ENCODE results near the gene HHIPL2. TPM values are rescaled to one million over a fixed set of nuclear protein-coding genes. Genes with fewer than 3 reads are reported as not detected.

Gene HHIPL2
- 1 to 10 TPM; 1.6 to 1.7 (median 1.7) TPM for total RNA-seq

GRCh38 chr1:222547944-222548671, at the start of gene HHIPL2:
TSS of gene HHIPL2 (minus strand) at chr1:222548104. CDS start at chr1:222548044, 60 bp downstream.
- no peak for DNase-seq
- H3K36me3 Mint-ChIP-seq (ENCODE audit: insufficient read depth): peaks cover 1% of the 10 kb centered on the region
- H3K4me3 Mint-ChIP-seq: no peak within 1 kb of the TSS
- ATAC-seq: no peak
- peaks cover 13% of the 10 kb centered on the region for H3K27me3 Mint-ChIP-seq (ENCODE audit: low read depth)
- H3K4me1 Mint-ChIP-seq (ENCODE audit: low read depth): no peaks in the 10 kb centered on the region
- H3K9me3 Mint-ChIP-seq: no peaks in the 10 kb centered on the region

DNA sequence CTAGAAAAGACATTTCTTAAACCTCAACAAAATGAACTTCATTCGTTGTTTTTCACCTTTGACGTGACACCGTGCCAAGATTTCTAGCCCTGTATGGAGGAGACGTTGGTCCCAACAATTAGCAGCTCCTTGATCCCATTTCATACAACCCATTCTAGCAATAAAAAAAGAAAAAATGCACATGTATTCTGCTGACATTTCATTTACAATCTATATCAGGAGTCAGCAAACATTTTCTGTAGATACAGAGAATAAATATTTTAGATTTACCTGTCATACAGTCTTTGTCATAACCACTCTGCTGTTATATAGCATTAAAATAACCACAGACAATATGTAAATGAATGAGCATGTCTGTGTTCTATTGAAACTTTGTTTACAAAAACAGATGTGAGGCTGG, 48.8 kb upstream of the HHIPL2 start:
- H3K9me3 Mint-ChIP-seq: no peaks in the 10 kb centered on the region
- no peaks in the 10 kb centered on the region for H3K4me1 Mint-ChIP-seq (ENCODE audit: low read depth)
- DNase-seq (no peak), ATAC-seq (no peak)
- H3K4me3 Mint-ChIP-seq: no peak overlapping the region
- no peaks in the 10 kb centered on the region for H3K27me3 Mint-ChIP-seq (ENCODE audit: low read depth)
- H3K36me3 Mint-ChIP-seq (ENCODE audit: insufficient read depth): no peaks in the 10 kb centered on the region

DNA sequence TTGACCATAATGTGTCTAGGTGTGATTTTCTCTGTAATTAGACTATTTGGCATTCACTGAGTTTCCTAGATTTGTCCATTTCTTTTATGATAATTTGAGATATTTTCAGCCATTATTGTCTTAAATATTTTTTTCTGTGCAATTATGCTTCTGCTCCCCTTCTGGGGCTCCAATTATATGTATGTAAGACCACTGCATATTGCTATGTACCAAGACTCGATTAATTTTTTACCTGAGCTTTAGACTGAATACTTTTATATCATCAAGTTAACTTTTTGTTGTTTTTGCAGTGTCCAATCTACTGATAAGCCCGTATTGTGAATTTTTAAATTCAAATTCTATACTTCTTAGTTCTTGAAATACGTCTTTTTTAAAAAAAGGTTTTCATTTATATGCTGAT, 46.9 kb upstream of the HHIPL2 start:
- ATAC-seq (no peak), DNase-seq (no peak)
- H3K27me3 Mint-ChIP-seq (ENCODE audit: low read depth): no peaks in the 10 kb centered on the region
- H3K4me1 Mint-ChIP-seq (ENCODE audit: low read depth): peaks cover 9% of the 10 kb centered on the region
- H3K36me3 Mint-ChIP-seq (ENCODE audit: insufficient read depth): no peaks in the 10 kb centered on the region
- no peak overlapping the region for H3K4me3 Mint-ChIP-seq
- H3K9me3 Mint-ChIP-seq: no peaks in the 10 kb centered on the region

GRCh38 chr1:222592171-222592570, 44.3 kb upstream of the HHIPL2 start:
- H3K9me3 Mint-ChIP-seq: no peaks in the 10 kb centered on the region
- H3K4me3 Mint-ChIP-seq: no peak overlapping the region
- peaks cover 32% of the 10 kb centered on the region for H3K4me1 Mint-ChIP-seq (ENCODE audit: low read depth)
- H3K36me3 Mint-ChIP-seq (ENCODE audit: insufficient read depth): peaks cover 8% of the 10 kb centered on the region
- DNase-seq: no peak
- H3K27me3 Mint-ChIP-seq (ENCODE audit: low read depth): no peaks in the 10 kb centered on the region
- ATAC-seq: no peak

- H3K4me3 Mint-ChIP-seq: peak within 1 kb of the TSS; percentile 92
- peak; percentile 78 for DNase-seq
- peaks cover 26% of the 10 kb centered on the region for H3K36me3 Mint-ChIP-seq (ENCODE audit: insufficient read depth)
- H3K9me3 Mint-ChIP-seq: no peaks in the 10 kb centered on the region
- peak; percentile 100 for ATAC-seq
- H3K27me3 Mint-ChIP-seq (ENCODE audit: low read depth): no peaks in the 10 kb centered on the region
- peaks cover 50% of the 10 kb centered on the region for H3K4me1 Mint-ChIP-seq (ENCODE audit: low read depth)
Measured at GRCh38 chr1:222589462-222590302, 41.8 kb upstream of the HHIPL2 start, which contains the start of gene TAF1A. TSS of gene TAF1A (minus strand) at chr1:222589933.

- DNase-seq: no peak
- Mint-ChIP-seq H3K36me3 (ENCODE audit: insufficient read depth) (peaks cover 32% of the 10 kb centered on the region), H3K27me3 (ENCODE audit: low read depth) (no peaks in the 10 kb centered on the region), H3K4me1 (ENCODE audit: low read depth) (peaks cover 51% of the 10 kb centered on the region), H3K9me3 (no peaks in the 10 kb centered on the region), H3K4me3 (peak overlapping the region; percentile 92)
- no peak for ATAC-seq
Measured at GRCh38 chr1:222588135-222588534, 40.2 kb upstream of the HHIPL2 start.

DNA sequence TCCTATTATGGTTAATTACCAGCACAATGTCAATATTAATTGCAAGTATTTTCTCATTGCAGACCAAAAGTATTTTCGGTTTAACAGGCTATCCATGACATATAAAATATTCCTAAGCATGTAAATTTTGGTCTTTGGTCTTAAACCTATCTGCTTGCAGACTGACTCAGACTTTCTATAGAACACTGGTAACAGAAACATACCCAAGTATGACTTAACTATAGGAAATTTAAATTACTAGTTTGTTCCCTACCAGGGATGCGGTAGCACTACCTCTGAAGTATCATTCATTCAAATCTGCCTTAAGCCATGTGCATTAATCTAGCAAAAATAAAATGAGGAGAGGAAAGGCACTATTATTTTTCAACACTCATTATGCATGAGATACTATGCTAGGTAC, 38.9 kb upstream of the HHIPL2 start:
- H3K4me1 Mint-ChIP-seq (ENCODE audit: low read depth): peaks cover 59% of the 10 kb centered on the region
- ATAC-seq: no peak
- H3K36me3 Mint-ChIP-seq (ENCODE audit: insufficient read depth): peaks cover 44% of the 10 kb centered on the region

DNA sequence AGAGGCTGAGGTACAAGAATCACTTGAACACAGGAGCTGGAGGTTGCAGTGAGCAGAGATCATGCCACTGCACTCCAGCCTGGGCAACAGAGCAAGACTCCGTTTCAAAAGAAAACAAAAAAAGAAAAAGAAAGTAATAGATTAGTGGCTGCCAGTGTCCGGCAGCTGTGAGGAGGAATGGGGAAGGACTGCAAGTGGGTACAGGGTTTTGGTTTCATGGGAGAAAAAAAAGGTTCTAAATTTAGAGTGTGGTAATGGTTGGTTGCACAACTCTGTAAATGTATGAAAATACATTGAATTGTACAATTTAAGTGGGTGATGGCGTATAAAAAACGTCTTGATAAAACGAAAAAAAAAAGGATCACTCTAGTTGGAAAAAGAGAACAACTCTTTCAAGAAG, 35.2 kb upstream of the HHIPL2 start:
- H3K36me3 Mint-ChIP-seq (ENCODE audit: insufficient read depth): peaks cover 56% of the 10 kb centered on the region
- no peaks in the 10 kb centered on the region for H3K27me3 Mint-ChIP-seq (ENCODE audit: low read depth)
- ATAC-seq (no peak), DNase-seq (no peak)
- no peak overlapping the region for H3K4me3 Mint-ChIP-seq
- H3K9me3 Mint-ChIP-seq: no peaks in the 10 kb centered on the region
- H3K4me1 Mint-ChIP-seq (ENCODE audit: low read depth): peaks cover 38% of the 10 kb centered on the region

More for the DNA sequence above, 38.9 kb upstream of the HHIPL2 start:
- H3K9me3 Mint-ChIP-seq: no peaks in the 10 kb centered on the region
- no peak for DNase-seq
- peak overlapping the region; percentile 43 for H3K4me3 Mint-ChIP-seq
- no peaks in the 10 kb centered on the region for H3K27me3 Mint-ChIP-seq (ENCODE audit: low read depth)

DNA sequence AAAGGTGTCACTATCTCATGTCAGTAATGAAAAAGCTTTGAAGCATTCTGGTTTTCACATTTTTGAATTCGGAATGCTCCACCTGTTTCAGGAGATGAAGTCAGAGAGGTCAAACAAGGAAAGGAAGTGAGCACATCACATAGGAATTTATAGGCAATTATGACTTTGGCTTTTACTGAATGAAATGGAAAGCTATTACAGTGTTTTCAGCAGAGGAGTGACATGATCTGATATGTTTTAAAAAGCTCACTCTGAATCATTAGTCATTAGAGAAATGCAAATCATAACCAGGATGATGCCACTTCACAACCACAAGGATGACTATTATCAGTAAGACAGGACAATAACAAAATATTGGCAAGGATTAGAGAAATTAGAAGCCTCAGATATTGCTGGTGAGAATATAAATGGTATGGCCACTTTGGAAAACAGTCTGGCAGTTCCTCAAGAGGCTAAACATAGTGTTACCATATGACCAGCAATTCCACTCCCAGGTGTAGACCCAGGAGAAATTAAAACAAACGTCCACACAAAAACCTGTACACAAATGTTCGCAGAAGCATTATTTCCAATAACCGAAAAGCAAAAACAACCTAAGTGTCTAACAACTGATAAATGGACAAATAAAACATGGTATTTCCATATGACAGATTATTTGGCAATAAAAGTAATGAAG, 34.3 kb upstream of the HHIPL2 start:
- Mint-ChIP-seq H3K4me1 (ENCODE audit: low read depth) (peaks cover 31% of the 10 kb centered on the region), H3K4me3 (no peak overlapping the region), H3K27me3 (ENCODE audit: low read depth) (no peaks in the 10 kb centered on the region), H3K9me3 (no peaks in the 10 kb centered on the region), H3K36me3 (ENCODE audit: insufficient read depth) (peaks cover 59% of the 10 kb centered on the region)
- peak; percentile 25 to 43 for ATAC-seq
- no peak for DNase-seq

DNA sequence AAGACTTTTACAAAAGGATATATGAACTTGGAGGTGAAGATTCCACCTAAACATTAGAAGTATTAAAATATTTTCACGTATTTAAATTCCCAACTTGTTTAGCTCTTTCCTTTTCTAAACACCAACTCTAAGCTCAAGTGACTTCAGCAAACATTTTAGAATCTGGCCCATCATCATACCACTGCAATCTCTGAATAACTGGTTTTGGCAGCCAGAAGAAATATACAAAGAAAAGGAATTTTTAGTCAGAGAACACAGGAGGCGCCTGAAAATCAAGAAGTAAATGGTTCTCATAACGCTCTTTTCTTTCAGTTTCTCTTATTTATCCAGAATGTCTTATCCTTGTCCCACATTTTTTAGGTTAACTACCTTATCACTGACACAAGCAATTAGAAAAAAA, 31.4 kb upstream of the HHIPL2 start:
- Mint-ChIP-seq H3K4me3 (no peak overlapping the region), H3K36me3 (ENCODE audit: insufficient read depth) (peaks cover 61% of the 10 kb centered on the region), H3K4me1 (ENCODE audit: low read depth) (peaks cover 13% of the 10 kb centered on the region), H3K9me3 (no peaks in the 10 kb centered on the region), H3K27me3 (ENCODE audit: low read depth) (no peaks in the 10 kb centered on the region)
- DNase-seq (no peak), ATAC-seq (no peak)

GRCh38 chr1:222570837-222571236, 22.9 kb upstream of the HHIPL2 start:
- H3K36me3 Mint-ChIP-seq (ENCODE audit: insufficient read depth): peaks cover 59% of the 10 kb centered on the region

GRCh38 chr1:222561656-222562055, 13.8 kb upstream of the HHIPL2 start:
- H3K4me1 Mint-ChIP-seq (ENCODE audit: low read depth): no peaks in the 10 kb centered on the region
- H3K27me3 Mint-ChIP-seq (ENCODE audit: low read depth): no peaks in the 10 kb centered on the region
- DNase-seq: no peak
- peaks cover 35% of the 10 kb centered on the region for H3K36me3 Mint-ChIP-seq (ENCODE audit: insufficient read depth)
- H3K9me3 Mint-ChIP-seq: no peaks in the 10 kb centered on the region
- no peak for ATAC-seq
- H3K4me3 Mint-ChIP-seq: no peak overlapping the region

More at GRCh38 chr1:222570837-222571236, 22.9 kb upstream of the HHIPL2 start:
- ATAC-seq: no peak
- Mint-ChIP-seq H3K4me3 (no peak overlapping the region), H3K4me1 (ENCODE audit: low read depth) (no peaks in the 10 kb centered on the region), H3K27me3 (ENCODE audit: low read depth) (no peaks in the 10 kb centered on the region), H3K9me3 (no peaks in the 10 kb centered on the region)
- DNase-seq: no peak

GRCh38 chr1:222557574-222557973, 9.7 kb upstream of the HHIPL2 start:
- DNase-seq: no peak
- no peak overlapping the region for H3K4me3 Mint-ChIP-seq
- H3K9me3 Mint-ChIP-seq: no peaks in the 10 kb centered on the region
- H3K4me1 Mint-ChIP-seq (ENCODE audit: low read depth): no peaks in the 10 kb centered on the region
- H3K36me3 Mint-ChIP-seq (ENCODE audit: insufficient read depth): peaks cover 48% of the 10 kb centered on the region
- ATAC-seq: no peak
- H3K27me3 Mint-ChIP-seq (ENCODE audit: low read depth): no peaks in the 10 kb centered on the region

DNA sequence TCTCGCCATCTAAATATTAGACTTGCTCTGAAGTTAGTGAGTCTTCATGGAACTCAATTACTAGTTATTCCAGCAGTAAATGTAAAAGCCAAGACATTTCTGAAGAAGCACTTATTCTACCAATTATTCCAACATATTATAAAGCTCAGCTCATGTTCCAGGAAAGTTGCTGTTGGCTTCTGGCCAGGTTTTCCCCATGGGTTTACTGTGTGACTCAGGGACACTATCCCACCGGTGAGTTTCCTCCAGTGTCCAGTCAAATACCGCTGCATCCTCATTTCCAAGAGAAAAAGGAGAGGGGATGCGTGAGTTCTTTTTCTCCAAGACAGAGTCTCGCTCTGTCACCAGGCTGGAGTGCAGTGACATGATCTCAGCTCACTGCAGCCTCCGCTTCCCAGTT, 9.2 kb upstream of the HHIPL2 start:
- Mint-ChIP-seq H3K9me3 (no peaks in the 10 kb centered on the region), H3K36me3 (ENCODE audit: insufficient read depth) (peaks cover 46% of the 10 kb centered on the region)

More for the DNA sequence above, 9.2 kb upstream of the HHIPL2 start:
- no peaks in the 10 kb centered on the region for H3K4me1 Mint-ChIP-seq (ENCODE audit: low read depth)
- no peak for ATAC-seq
- no peak overlapping the region for H3K4me3 Mint-ChIP-seq
- no peaks in the 10 kb centered on the region for H3K27me3 Mint-ChIP-seq (ENCODE audit: low read depth)
- no peak for DNase-seq
